A549 (cell line): ENCODE measurements around the gene FAM219A. TPM values are rescaled to one million over a fixed set of nuclear protein-coding genes. Genes with fewer than 3 reads are reported as not detected.

Source experiments
- ATAC-seq, 2 experiments: fragments of 200-7000 bp in 1 of 2; fragments of >200 bp in 1 of 2; cut with Nextera tagmentation in 1 of 2; cut with Tn5 transposase in 1 of 2; 3 replicates each; pipeline versions ENCODE4 v1.8.0 to v1.9.1; 2018 to 2020; ENCODE audit warnings: mild to moderate bottlenecking in 1 of 2, moderate library complexity in 1 of 2
- CTCF ChIA-PET: fragments of 300-600 bp; sonication (Branson Sonifier 250); formaldehyde crosslinking; extraction: SDS; loops from one replicate; lab custom pipeline; 2021; ENCODE audit warnings: antibody characterized with exemption, inconsistent platforms; lab: Yijun Ruan, JAX
- POLR2A ChIA-PET: fragments of 350-600 bp; formaldehyde crosslinking; extraction: SDS; loops from one replicate; lab custom pipeline; 2021; ENCODE audit warnings: antibody characterized with exemption, inconsistent platforms; lab: Yijun Ruan, JAX
- DNase-seq, 2 experiments: peaks; one replicate each; pipeline versions ENCODE4 v3.0.0 to v3.0.0-alpha.2; 2011 to 2016; ENCODE audit warnings: low read depth in 1 of 2, low spot score in 1 of 2
- FAIRE-seq: peaks from 2 replicates; lab custom pipeline; 2011; peaks lifted over from hg19 to GRCh38; lab: Jason Lieb, UNC
- H3K27ac ChIP-seq, 2 experiments: fragments of >200 bp; sonication (Bioruptor Twin); formaldehyde crosslinking; 3 replicates each; pipeline ENCODE4 v1.5.1; 2016 to 2017
- H3K4me1 ChIP-seq: fragments of >200 bp; sonication (Bioruptor Twin); formaldehyde crosslinking; 3 replicates; pipeline ENCODE4 v1.6.1; 2016
- H3K4me2 ChIP-seq: fragments of >200 bp; sonication (Bioruptor Twin); formaldehyde crosslinking; 3 replicates; pipeline ENCODE4 v1.6.1; 2016
- H3K4me3 ChIP-seq: fragments of >200 bp; sonication (Bioruptor Twin); formaldehyde crosslinking; 3 replicates; pipeline ENCODE4 v1.5.1; 2016
- H3K9me3 ChIP-seq: fragments of >200 bp; sonication (Bioruptor Twin); formaldehyde crosslinking; 3 replicates; pipeline ENCODE4 v1.6.1; 2016
- BHLHE40 ChIP-seq: IDR thresholded peaks from 2 replicates; pipeline ENCODE4 v1.6.1; 2012; ENCODE audit warnings: low read depth, low read length, inconsistent platforms
- CBX2 ChIP-seq: fragments of 200-600 bp; sonication (generic); IDR thresholded peaks from 2 replicates; pipeline ENCODE4 v1.6.1; 2016; ENCODE audit warnings: low read depth, mild to moderate bottlenecking, borderline replicate concordance
- CBX8 ChIP-seq: fragments of 200-600 bp; sonication (generic); IDR thresholded peaks from 2 replicates; pipeline ENCODE4 v1.6.1; 2016
- EP300 ChIP-seq, 2 experiments: fragments of >200 bp; sonication (Bioruptor Twin); formaldehyde crosslinking; IDR thresholded peaks; 2 replicates in 1 of 2; 3 replicates in 1 of 2; pipeline ENCODE4 v1.6.1; 2016 to 2017
- GATA3 ChIP-seq: IDR thresholded peaks from 2 replicates; pipeline ENCODE4 v1.6.1; 2012; ENCODE audit warnings: borderline replicate concordance
- HDAC2 ChIP-seq: fragments of 200-600 bp; sonication (generic); IDR thresholded peaks from 2 replicates; pipeline ENCODE4 v1.6.1; 2016
- HEYL ChIP-seq: fragments of 250-450 bp; sonication (Bioruptor Pico); IDR thresholded peaks from 2 replicates; pipeline ENCODE4 v1.8.0; 2021; ENCODE audit warnings: mild to moderate bottlenecking, moderate library complexity
- HOXB13 ChIP-seq: fragments of 250-450 bp; sonication (Bioruptor Pico); IDR thresholded peaks from 2 replicates; pipeline ENCODE4 v1.5.0; 2020; ENCODE audit warnings: low read depth, mild to moderate bottlenecking, moderate library complexity
- JUNB ChIP-seq: fragments of >200 bp; sonication (Bioruptor Twin); formaldehyde crosslinking; IDR thresholded peaks from 2 replicates; pipeline ENCODE4 v1.6.1; 2016
- KDM1A ChIP-seq: fragments of 200-600 bp; sonication (generic); IDR thresholded peaks from 2 replicates; pipeline ENCODE4 v1.6.1; 2016; ENCODE audit warnings: low read depth, mild to moderate bottlenecking
- KDM5A ChIP-seq: fragments of 200-600 bp; sonication (generic); IDR thresholded peaks from 2 replicates; pipeline ENCODE4 v1.6.1; 2016; ENCODE audit warnings: antibody characterized with exemption, mild to moderate bottlenecking
- MAZ ChIP-seq: fragments of 150-350 bp; IDR thresholded peaks from 2 replicates; pipeline ENCODE4 v1.6.1; 2014; ENCODE audit warnings: antibody characterized with exemption, low read depth, low read length, borderline replicate concordance
- NFE2L2 ChIP-seq: fragments of 150-350 bp; conservative IDR thresholded peaks from 2 replicates; pipeline ENCODE4 v1.6.1; 2014; ENCODE audit warnings: low read length
- RARB ChIP-seq: fragments of 250-450 bp; sonication (Bioruptor Pico); IDR thresholded peaks from 2 replicates; pipeline ENCODE4 v1.8.0; 2021; ENCODE audit warnings: mild to moderate bottlenecking, moderate library complexity
- RFX5 ChIP-seq: fragments of 450-650 bp; IDR thresholded peaks from 2 replicates; pipeline ENCODE4 v1.7.1; 2014; ENCODE audit warnings: antibody characterized with exemption, mild to moderate bottlenecking, moderate library complexity
- TFCP2L1 ChIP-seq: fragments of 250-450 bp; sonication (Bioruptor Pico); IDR thresholded peaks from 2 replicates; pipeline ENCODE4 v1.5.0; 2021; ENCODE audit warnings: mild to moderate bottlenecking
- WGBS: methylation state at CpG from one replicate; pipeline ENCODE4 v1.1.6; 2017; ENCODE audit errors: missing lambda C conversion rate; 5-methylcytosine and 5-hydroxymethylcytosine counted together
- polyA plus RNA-seq, 4 experiments: library from polyadenylated mRNA; depleted of rRNA in 3 of 4; stranded (reverse); fragments of >200 nt; fragmentation: RNase III in 1 of 4; extraction: RNeasy Plus Mini Kit Qiagen cat#74134 plus additional on column Dnase treatment in 1 of 4; gene quantifications; 2 replicates in 3 of 4; 3 replicates in 1 of 4; pipeline ENCODE4 v1.2.3, GENCODE V29; 2011 to 2017
- TF ChIP-seq, protein P1 (sequence below): fragments of >200 bp; sonication (Bioruptor Twin); formaldehyde crosslinking; IDR thresholded peaks from 2 replicates; pipeline ENCODE4 v1.6.1; 2016
- TF ChIP-seq, protein P2 (sequence below): fragments of 150-350 bp; IDR thresholded peaks from 2 replicates; pipeline ENCODE4 v1.6.1; 2014; ENCODE audit warnings: low read depth, mild to moderate bottlenecking, low read length
- TF ChIP-seq, protein P3 (sequence below): fragments of 250-450 bp; sonication (Bioruptor Pico); IDR thresholded peaks from 2 replicates; pipeline ENCODE4 v1.5.0; 2020; ENCODE audit warnings: low read depth, mild to moderate bottlenecking, moderate library complexity
- TF ChIP-seq, protein P4 (sequence below): fragments of >200 bp; sonication (Bioruptor Twin); formaldehyde crosslinking; IDR thresholded peaks from 3 replicates; pipeline ENCODE4 v1.6.1; 2016

The FAM219A gene
- polyA plus RNA-seq, 2 of the 4 experiments (the other 2 are of a cell fraction) = 8.1 to 15.3 TPM

DNA sequence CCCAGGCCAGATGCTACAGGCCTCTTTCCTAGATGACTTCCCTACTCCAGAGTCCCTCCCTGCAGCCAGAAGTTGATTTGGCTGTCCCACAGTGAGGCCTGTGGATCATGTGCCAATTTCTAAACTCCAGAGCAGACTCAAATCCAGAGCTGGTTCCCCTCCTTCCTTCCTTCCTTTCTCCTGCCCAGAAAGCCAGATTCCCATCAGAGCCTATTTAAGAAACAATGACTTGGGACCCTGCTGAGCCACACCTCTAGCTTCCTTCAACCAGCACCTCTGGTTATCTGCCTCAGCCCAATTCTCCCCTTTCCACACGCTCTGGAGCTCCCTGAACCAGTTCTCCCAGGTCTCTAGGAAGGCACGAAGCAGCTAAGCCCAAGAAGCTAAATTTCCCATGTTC, 7.2 kb downstream of the FAM219A start:
- no peak for ATAC-seq
- no peak overlapping the region for H3K4me3 ChIP-seq
- WGBS = 91% methylated on average over 2 of the region's 2 CpGs

DNA sequence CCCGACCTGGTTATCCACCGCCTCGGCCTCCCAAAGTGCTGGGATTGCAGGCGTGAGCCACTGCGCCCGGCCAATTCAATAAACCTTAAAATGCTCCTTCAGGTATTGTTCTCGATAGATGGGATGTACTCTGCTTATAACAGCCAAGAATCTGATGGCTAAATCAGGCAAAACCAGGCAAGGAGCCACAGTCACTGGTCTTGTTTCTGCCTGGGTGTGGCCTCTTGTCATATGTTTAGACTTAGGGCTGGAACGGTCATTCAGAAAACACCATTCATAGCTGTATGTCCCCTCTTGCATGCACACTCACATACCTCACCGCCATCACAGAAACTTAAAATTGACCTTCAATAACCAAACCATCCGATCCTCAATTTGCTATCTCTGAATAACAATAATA, 7.7 kb downstream of the FAM219A start:
- no peak for ATAC-seq
- Histone ChIP-seq H3K4me1 (peaks cover 6% of the 10 kb centered on the region; the same call in 1 of the 3 replicates), H3K4me3 (no peak overlapping the region), H3K27ac (no peak overlapping the region), H3K9me3 (no peaks in the 10 kb centered on the region), H3K4me2 (no peak overlapping the region)
- no peak for DNase-seq
- ChIA-PET POLR2A (no interaction called here), CTCF (interaction anchor here (0.6 to 9.5 kb wide), 10 partner anchors 13 to 153 kb away, joined by 3 to 70 read pairs (median 4); no protein-coding TSS in a partner anchor)
- WGBS = 94% methylated on average over 10 of the region's 10 CpGs
- TF ChIP-seq EP300 (IDR thresholded peaks at IDR 0.05) (no peak), KDM5A (no peak), NFE2L2 (no peak), GATA3 (no peak), HEYL (no peak), JUNB (no peak)
- TF ChIP-seq, protein P1, sequence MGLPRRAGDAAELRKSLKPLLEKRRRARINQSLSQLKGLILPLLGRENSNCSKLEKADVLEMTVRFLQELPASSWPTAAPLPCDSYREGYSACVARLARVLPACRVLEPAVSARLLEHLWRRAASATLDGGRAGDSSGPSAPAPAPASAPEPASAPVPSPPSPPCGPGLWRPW = no peak
- no peak for FAIRE-seq

More for the DNA sequence above, 7.2 kb downstream of the FAM219A start:
- ChIA-PET POLR2A (no interaction called here), CTCF (interaction anchor here (0.6 to 9.5 kb wide), 10 partner anchors 14 to 152 kb away, joined by 3 to 70 read pairs (median 4); no protein-coding TSS in a partner anchor)
- H3K9me3 ChIP-seq = no peaks in the 10 kb centered on the region
- no peak overlapping the region for H3K27ac ChIP-seq
- FAIRE-seq = no peak
- TF ChIP-seq KDM1A (no peak), BHLHE40 (no peak), CBX2 (no peak), HEYL (no peak), MAZ (no peak), EP300 (IDR thresholded peaks at IDR 0.05) (no peak)
- TF ChIP-seq, protein P2, sequence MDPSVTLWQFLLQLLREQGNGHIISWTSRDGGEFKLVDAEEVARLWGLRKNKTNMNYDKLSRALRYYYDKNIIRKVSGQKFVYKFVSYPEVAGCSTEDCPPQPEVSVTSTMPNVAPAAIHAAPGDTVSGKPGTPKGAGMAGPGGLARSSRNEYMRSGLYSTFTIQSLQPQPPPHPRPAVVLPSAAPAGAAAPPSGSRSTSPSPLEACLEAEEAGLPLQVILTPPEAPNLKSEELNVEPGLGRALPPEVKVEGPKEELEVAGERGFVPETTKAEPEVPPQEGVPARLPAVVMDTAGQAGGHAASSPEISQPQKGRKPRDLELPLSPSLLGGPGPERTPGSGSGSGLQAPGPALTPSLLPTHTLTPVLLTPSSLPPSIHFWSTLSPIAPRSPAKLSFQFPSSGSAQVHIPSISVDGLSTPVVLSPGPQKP = no peak
- no peak for DNase-seq
- H3K4me2 ChIP-seq = no peak overlapping the region
- H3K4me1 ChIP-seq = peaks cover 6% of the 10 kb centered on the region; the same call in 1 of the 3 replicates

DNA sequence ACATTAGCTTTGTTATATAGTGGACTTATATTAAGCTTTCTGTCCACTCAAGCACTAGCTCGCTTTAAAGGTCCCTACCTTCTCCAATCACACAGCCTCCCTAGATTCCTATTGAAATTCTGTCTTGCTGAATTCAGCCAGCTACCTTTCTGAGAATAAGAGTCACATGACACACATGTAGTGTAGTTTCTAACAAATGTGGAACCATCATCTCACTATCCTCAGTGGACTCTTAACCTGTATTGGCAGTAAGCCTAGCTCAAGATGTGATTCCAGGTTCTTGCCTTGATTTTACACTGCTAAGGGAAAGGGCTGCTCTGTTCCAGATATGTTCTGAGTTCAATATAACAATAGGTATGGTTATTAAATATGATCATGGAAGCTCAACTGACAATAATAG, 11.4 kb downstream of the FAM219A start:
- ATAC-seq = no peak
- H3K4me1 ChIP-seq = no peaks in the 10 kb centered on the region
- TF ChIP-seq HDAC2 (no peak), HOXB13 (CRISPR knock-in tag) (no peak)
- TF ChIP-seq, all 56 proteins: peak for 0
- Histone ChIP-seq H3K4me3 (no peak overlapping the region), H3K4me2 (no peak overlapping the region), H3K27ac (no peak overlapping the region), H3K9me3 (no peaks in the 10 kb centered on the region)
- ChIA-PET CTCF (interaction anchor here (0.6 to 5.6 kb wide), 16 partner anchors 8 to 1224 kb away, joined by 3 to 39 read pairs (median 4); partner anchors contain the start of genes DNAI1 and FAM219A), POLR2A (no interaction called here)
- WGBS = 94% methylated on average over 1 of the region's 1 CpG
- FAIRE-seq (no peak), DNase-seq (no peak)

DNA sequence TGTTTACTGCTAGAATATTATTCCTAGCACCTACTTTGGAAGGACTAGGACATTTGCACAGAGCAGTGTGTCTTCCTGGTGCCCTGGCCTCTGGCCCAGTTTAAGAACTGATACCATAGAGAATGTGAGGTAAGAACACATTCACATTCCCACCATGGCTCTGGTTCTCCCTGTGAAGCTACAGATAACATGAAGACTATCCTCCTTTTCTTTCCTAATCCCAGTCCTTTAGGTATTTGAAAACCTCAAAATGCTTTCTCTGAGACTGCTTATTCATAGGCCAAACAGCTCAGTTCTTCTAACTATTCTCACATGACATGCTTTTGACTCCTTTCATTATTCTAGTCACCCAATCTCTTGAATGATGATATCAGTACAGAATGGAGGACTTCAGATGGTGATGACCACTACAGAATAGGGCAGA, 11.9 kb downstream of the FAM219A start:
- ChIA-PET POLR2A (no interaction called here), CTCF (interaction anchor here (0.6 to 5.6 kb wide), 17 partner anchors 8 to 1224 kb away, joined by 3 to 39 read pairs (median 4); partner anchors contain the start of genes DNAI1 and FAM219A)
- Histone ChIP-seq H3K4me1 (no peaks in the 10 kb centered on the region), H3K4me3 (no peak overlapping the region), H3K27ac (no peak overlapping the region), H3K9me3 (no peaks in the 10 kb centered on the region), H3K4me2 (no peak overlapping the region)
- no peak for DNase-seq
- ATAC-seq = no peak
- FAIRE-seq = no peak
- TF ChIP-seq, protein P3, sequence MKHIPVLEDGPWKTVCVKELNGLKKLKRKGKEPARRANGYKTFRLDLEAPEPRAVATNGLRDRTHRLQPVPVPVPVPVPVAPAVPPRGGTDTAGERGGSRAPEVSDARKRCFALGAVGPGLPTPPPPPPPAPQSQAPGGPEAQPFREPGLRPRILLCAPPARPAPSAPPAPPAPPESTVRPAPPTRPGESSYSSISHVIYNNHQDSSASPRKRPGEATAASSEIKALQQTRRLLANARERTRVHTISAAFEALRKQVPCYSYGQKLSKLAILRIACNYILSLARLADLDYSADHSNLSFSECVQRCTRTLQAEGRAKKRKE (CRISPR knock-in tag) = no peak
- TF ChIP-seq, protein P4, sequence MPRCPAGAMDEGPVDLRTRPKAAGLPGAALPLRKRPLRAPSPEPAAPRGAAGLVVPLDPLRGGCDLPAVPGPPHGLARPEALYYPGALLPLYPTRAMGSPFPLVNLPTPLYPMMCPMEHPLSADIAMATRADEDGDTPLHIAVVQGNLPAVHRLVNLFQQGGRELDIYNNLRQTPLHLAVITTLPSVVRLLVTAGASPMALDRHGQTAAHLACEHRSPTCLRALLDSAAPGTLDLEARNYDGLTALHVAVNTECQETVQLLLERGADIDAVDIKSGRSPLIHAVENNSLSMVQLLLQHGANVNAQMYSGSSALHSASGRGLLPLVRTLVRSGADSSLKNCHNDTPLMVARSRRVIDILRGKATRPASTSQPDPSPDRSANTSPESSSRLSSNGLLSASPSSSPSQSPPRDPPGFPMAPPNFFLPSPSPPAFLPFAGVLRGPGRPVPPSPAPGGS = no peak
- TF ChIP-seq RFX5 (no peak), RARB (CRISPR knock-in tag) (no peak), CBX2 (no peak), TFCP2L1 (no peak), CBX8 (no peak)
